Renal cortex interstitium (tissue), 3 donors: Measurements from ENCODE around the gene AFAP1L2. TPM values are rescaled to one million over a fixed set of nuclear protein-coding genes. Genes with fewer than 3 reads are reported as not detected.

Experiments used
- polyA plus RNA-seq, 3 donors: library from polyadenylated mRNA; unstranded; fragments of 120-200 nt; gene quantifications; one replicate each; pipeline ENCODE4 v1.2.1, GENCODE V29; 2013; ENCODE audit not compliant: insufficient read length in 3 of 3

The AFAP1L2 gene
- polyA plus RNA-seq, 3 donors, result 33.0 to 41.6 (median 36.6) TPM

Other genes starting within 250 kb of the AFAP1L2 start
- 10 to 100 TPM; 21.9 to 30.8 (median 25.2) TPM for gene CCDC186, start 230.3 kb downstream of the AFAP1L2 start, polyA plus RNA-seq
- under 1 TPM in 2 of 3 donors, not detected in 1; 0.03 to 0.06 TPM for gene TDRD1, start 225.1 kb downstream of the AFAP1L2 start, polyA plus RNA-seq
- gene VWA2, start 165.2 kb downstream of the AFAP1L2 start, polyA plus RNA-seq, result 1 to 10 TPM; 1.6 to 2.3 (median 2.3) TPM